Uterus (tissue), 4 donors: ENCODE data around the gene USP35. TPM values are rescaled to one million over a fixed set of nuclear protein-coding genes. Genes with fewer than 3 reads are reported as not detected.
A peak's percentile ranks its signal among the peaks of the same experiment; 100 is the strongest.

Experiments used
- DNase-seq, 2 donors: peaks; one replicate each; pipeline ENCODE4 v3.0.0-alpha.2; 2019 to 2020
- H3K27ac ChIP-seq, 2 donors: fragments of 200-600 bp; sonication (generic); 1 replicate in 1 of 2; 2 replicates in 1 of 2; pipeline ENCODE4 v1.5.1; 2016 to 2018
- H3K27me3 ChIP-seq, 2 donors: fragments of 200-600 bp; sonication (generic); one replicate each; pipeline ENCODE4 v1.5.1; 2018 to 2019; ENCODE audit warnings: control low read depth in 1 of 2
- H3K36me3 ChIP-seq, 2 donors: fragments of 200-600 bp; sonication (generic); one replicate each; pipeline ENCODE4 v1.5.1; 2019; ENCODE audit warnings: control low read depth in 1 of 2
- H3K4me1 ChIP-seq, 2 donors: fragments of 200-600 bp; sonication (generic); one replicate each; pipeline ENCODE4 v1.5.1; 2018 to 2019; ENCODE audit warnings: control low read depth in 1 of 2
- H3K4me3 ChIP-seq, 2 donors: fragments of 200-600 bp; sonication (generic); 1 replicate in 1 of 2; 2 replicates in 1 of 2; pipeline ENCODE4 v1.5.1; 2018 to 2019; ENCODE audit warnings: mild to moderate bottlenecking in 1 of 2
- H3K9me3 ChIP-seq, 2 donors: fragments of 200-600 bp; sonication (generic); one replicate each; pipeline ENCODE4 v1.5.1; 2019; ENCODE audit warnings: control low read depth in 1 of 2
- POLR2A ChIP-seq, 2 donors: fragments of 450-650 bp; IDR thresholded peaks; one replicate each; pipeline ENCODE4 v1.6.1; 2016; ENCODE audit warnings: antibody characterized with exemption in 2 of 2, mild to moderate bottlenecking in 1 of 2, moderate library complexity in 1 of 2
- intact Hi-C: fragments of 100-400 bp; cut with DNase I; formaldehyde crosslinking; loops from one replicate; pipeline ENCODE4 v1.15.1; 2023; ENCODE audit warnings: low total_unique reads
- total RNA-seq, 4 donors: library from RNA; depleted of rRNA in 3 of 4; stranded (reverse); fragments of >200 nt in 3 of 4; gene quantifications; one replicate each; pipeline versions ENCODE4 v1.1.0 to v1.2.4, GENCODE V29; 2014 to 2023
- TF ChIP-seq, protein P1 (sequence below), 4 experiments: fragments of 200-600 bp in 2 of 4; fragments of 450-650 bp in 2 of 4; sonication (generic) in 2 of 4; IDR thresholded peaks; one replicate each; pipeline ENCODE4 v1.5.1; 2016 to 2019; ENCODE audit warnings: antibody characterized with exemption in 4 of 4, mild to moderate bottlenecking in 2 of 4, moderate library complexity in 1 of 4
- donor health status: DM: yes; HTN: yes; CAD: no.

The USP35 gene
- total RNA-seq, 4 donors from 2014 or later = 5.4 to 25.3 (median 10.3) TPM

DNA sequence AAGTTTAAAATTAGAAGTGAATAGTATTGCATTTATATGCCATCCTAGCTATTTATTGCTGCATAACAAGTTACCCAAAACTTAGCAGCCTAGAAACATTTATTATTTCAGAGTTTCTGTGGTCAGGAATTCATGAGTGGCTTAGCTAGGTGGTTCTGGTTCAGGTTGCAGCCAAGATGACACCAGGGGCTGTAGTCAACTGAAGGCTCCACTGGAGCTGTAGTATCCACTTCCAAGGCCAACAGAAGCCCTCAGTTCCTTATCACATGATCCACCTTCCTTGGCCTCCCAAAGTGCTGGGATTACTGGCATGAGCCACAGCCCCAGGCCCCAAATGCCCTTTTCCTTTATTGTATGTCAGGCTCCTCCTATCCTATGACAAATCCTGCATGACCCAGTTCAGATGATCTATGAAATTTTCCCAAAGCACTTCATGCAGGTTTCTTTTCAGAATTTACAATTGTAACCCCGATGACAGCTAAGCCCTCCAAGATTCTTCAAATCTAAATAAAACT is 43.2 kb upstream of the USP35 start:
- H3K27ac ChIP-seq = no peak overlapping the region
- no peak for TF ChIP-seq POLR2A (IDR thresholded peaks at IDR 0.05)
- TF ChIP-seq, protein P1, sequence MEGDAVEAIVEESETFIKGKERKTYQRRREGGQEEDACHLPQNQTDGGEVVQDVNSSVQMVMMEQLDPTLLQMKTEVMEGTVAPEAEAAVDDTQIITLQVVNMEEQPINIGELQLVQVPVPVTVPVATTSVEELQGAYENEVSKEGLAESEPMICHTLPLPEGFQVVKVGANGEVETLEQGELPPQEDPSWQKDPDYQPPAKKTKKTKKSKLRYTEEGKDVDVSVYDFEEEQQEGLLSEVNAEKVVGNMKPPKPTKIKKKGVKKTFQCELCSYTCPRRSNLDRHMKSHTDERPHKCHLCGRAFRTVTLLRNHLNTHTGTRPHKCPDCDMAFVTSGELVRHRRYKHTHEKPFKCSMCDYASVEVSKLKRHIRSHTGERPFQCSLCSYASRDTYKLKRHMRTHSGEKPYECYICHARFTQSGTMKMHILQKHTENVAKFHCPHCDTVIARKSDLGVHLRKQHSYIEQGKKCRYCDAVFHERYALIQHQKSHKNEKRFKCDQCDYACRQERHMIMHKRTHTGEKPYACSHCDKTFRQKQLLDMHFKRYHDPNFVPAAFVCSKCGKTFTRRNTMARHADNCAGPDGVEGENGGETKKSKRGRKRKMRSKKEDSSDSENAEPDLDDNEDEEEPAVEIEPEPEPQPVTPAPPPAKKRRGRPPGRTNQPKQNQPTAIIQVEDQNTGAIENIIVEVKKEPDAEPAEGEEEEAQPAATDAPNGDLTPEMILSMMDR (IDR thresholded peaks at IDR 0.05) = no peak
- no peaks in the 10 kb centered on the region for H3K36me3 ChIP-seq
- no peaks in the 10 kb centered on the region for H3K27me3 ChIP-seq
- H3K9me3 ChIP-seq = no peaks in the 10 kb centered on the region
- intact Hi-C loops = no loop called here
- no peaks in the 10 kb centered on the region for H3K4me1 ChIP-seq
- DNase-seq = no peak
- no peak overlapping the region for H3K4me3 ChIP-seq

DNA sequence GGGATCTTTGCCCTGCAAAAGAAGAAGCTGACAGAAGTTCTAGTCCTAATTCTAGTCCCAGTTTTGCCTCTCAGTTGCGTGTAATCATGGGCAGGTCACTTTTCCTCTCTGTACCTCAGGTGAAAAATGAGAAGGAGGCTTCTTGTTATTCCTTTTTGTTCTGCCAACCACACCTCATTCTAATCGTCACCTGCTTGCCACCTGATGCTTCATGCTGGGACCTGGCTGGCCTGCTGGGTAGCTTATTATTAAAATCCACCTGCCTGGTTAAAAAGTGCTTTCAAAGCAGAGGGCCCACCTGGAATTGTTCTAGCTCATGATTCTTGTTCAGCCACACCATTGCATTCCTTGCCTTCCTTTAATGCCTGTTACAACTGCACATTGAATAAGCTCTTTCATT is 40.9 kb upstream of the USP35 start:
- Histone ChIP-seq H3K4me1 (no peaks in the 10 kb centered on the region), H3K4me3 (no peak overlapping the region), H3K36me3 (no peaks in the 10 kb centered on the region), H3K27me3 (no peaks in the 10 kb centered on the region), H3K27ac (no peak overlapping the region), H3K9me3 (no peaks in the 10 kb centered on the region)
- no peak for DNase-seq
- TF ChIP-seq, protein P1 (IDR thresholded peaks at IDR 0.05) = no peak
- no peak for TF ChIP-seq POLR2A (IDR thresholded peaks at IDR 0.05)
- intact Hi-C loops = no loop called here

DNA sequence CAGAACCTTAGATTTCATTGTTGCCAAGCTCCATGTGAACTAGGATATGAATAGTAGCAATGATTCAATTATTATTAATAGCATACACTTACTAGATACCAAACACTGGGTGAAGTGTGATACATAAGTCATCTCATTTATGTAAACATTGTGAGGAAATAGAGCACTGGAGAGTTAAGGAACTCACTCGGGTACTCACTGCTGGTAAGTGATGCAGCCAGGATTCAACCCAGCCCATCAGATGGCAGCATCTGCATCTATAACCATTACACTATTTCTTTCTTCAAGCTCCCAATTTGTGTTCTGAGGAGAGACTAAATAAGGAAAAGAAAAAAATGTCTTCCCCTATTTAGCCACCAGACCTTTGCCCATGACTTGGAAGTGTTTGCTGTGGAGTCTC is 39.1 kb upstream of the USP35 start:
- intact Hi-C loops = no loop called here
- no peak overlapping the region for H3K27ac ChIP-seq
- no peaks in the 10 kb centered on the region for H3K36me3 ChIP-seq

DNA sequence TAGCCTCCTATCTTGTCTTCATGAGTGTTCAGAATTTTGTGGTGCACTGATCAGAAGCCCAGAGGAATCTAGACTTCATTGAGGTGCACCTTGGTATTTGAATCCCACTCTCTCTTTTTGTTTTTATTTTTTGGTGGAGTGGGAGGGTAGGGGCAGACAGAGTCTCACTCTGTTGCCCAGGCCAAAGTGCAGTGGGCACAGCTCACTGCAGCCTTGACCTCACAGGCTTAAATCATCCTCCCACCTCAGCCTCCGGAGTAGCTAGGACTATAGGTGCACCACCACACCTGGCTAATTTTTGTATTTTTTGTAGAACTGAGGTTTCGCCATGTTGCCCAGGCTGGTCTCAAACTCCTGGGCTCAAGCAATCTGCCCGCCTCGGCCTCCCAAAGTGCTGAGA is 38.4 kb upstream of the USP35 start:
- Histone ChIP-seq H3K4me3 (no peak overlapping the region), H3K9me3 (no peaks in the 10 kb centered on the region), H3K27me3 (no peaks in the 10 kb centered on the region), H3K4me1 (no peaks in the 10 kb centered on the region), H3K36me3 (no peaks in the 10 kb centered on the region), H3K27ac (no peak overlapping the region)
- no peak for TF ChIP-seq POLR2A (IDR thresholded peaks at IDR 0.05)
- TF ChIP-seq, protein P1 (IDR thresholded peaks at IDR 0.05) = no peak
- intact Hi-C loops = no loop called here
- no peak for DNase-seq

More for the DNA sequence above, 39.1 kb upstream of the USP35 start:
- Histone ChIP-seq H3K4me1 (no peaks in the 10 kb centered on the region), H3K4me3 (no peak overlapping the region), H3K27me3 (no peaks in the 10 kb centered on the region), H3K9me3 (no peaks in the 10 kb centered on the region)
- DNase-seq = no peak
- TF ChIP-seq POLR2A (IDR thresholded peaks at IDR 0.05) = no peak
- TF ChIP-seq, protein P1 (IDR thresholded peaks at IDR 0.05) = peak in 2 of 4 experiments; percentile 21 to 43

DNA sequence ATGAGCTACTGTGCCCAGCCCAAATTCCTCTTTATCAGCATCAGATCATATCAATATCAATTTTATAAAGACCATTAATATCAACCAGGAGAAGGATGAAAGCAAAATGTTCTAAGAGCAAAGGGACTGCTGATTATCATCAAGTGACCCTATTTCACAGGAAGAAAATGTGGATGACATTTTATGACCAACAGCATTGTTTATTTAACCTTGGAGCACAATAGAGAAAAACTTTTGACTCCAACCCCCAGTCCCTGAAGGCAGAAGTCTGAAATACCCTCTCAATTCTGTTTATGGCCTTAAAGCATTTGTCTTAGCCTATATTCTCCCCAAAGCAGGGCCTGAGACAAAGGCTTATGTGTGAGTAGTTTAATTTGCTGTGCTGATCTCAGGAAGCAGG is 38.0 kb upstream of the USP35 start:
- Histone ChIP-seq H3K4me3 (no peak overlapping the region), H3K4me1 (no peaks in the 10 kb centered on the region), H3K9me3 (no peaks in the 10 kb centered on the region), H3K36me3 (no peaks in the 10 kb centered on the region), H3K27me3 (no peaks in the 10 kb centered on the region), H3K27ac (no peak overlapping the region)
- intact Hi-C loops = no loop called here
- TF ChIP-seq, protein P1 (IDR thresholded peaks at IDR 0.05) = no peak
- no peak for TF ChIP-seq POLR2A (IDR thresholded peaks at IDR 0.05)
- no peak for DNase-seq
